Measurements from ENCODE around the gene SLC22A12. TPM values are rescaled to one million over a fixed set of nuclear protein-coding genes. Genes with fewer than 3 reads are reported as not detected.

The SLC22A12 gene
- total RNA-seq, 1 experiment from 2014 or later, result not detected

- Histone ChIP-seq H3K9me2 (replicated peaks; ENCODE audit: low read length) (no peaks in the 10 kb centered on the region), H3K36me3 (ENCODE audit: low read depth, low read length) (no peaks in the 10 kb centered on the region), H2AFZ (ENCODE audit: low read length) (no peak overlapping the region), H3K79me2 (ENCODE audit: low read length) (no peaks in the 10 kb centered on the region), H3F3A (ENCODE audit: low read length, unreplicated experiment) (no peaks in the 10 kb centered on the region), H3K27ac (ENCODE audit: low read length) (no peak overlapping the region), H3K4me3 (ENCODE audit: low read length) (no peak overlapping the region), H3K4me1 (ENCODE audit: insufficient read depth, low read length) (no peaks in the 10 kb centered on the region), H3K4me2 (ENCODE audit: low read length) (no peak overlapping the region), H3K9me3 (ENCODE audit: low read length) (no peaks in the 10 kb centered on the region), H3K9ac (ENCODE audit: low read length) (no peak overlapping the region), H3K27me3 (ENCODE audit: low read length) (no peaks in the 10 kb centered on the region), H4K20me1 (ENCODE audit: low read length) (no peaks in the 10 kb centered on the region)
- intact Hi-C loops (cut with micrococcal nuclease), result no loop called here
- no TSS peak for BruUV-seq (replicated peaks)
- ATAC-seq (no peak), DNase-seq (no peak)
- no peak for TF ChIP-seq EZH2 (IDR thresholded peaks at IDR 0.05; ENCODE audit: low read length, unreplicated experiment)
- TF ChIP-seq EZH2phosphoT487 (IDR thresholded peaks at IDR 0.05; ENCODE audit: borderline replicate concordance, low read length), result no peak
- TF ChIP-seq CTCF (conservative IDR thresholded peaks at IDR 0.05; ENCODE audit: low read depth, low read length), result no peak
- ChIA-PET CTCF (interaction anchor here (0.6 to 1.0 kb wide), 2 partner anchors 91 to 242 kb away, joined by 3 read pairs; no protein-coding TSS in a partner anchor), POLR2A (ENCODE audit: unreplicated experiment) (no interaction called here)
Measured at GRCh38 chr11:64598106-64598796, 7.2 kb downstream of the SLC22A12 start.

- Histone ChIP-seq H3K4me3 (ENCODE audit: low read length) (no peak overlapping the region), H3K27me3 (ENCODE audit: low read length) (peaks cover 2% of the 10 kb centered on the region; the same call in 1 of the 2 replicates), H4K20me1 (ENCODE audit: low read length) (no peaks in the 10 kb centered on the region), H3K4me2 (ENCODE audit: low read length) (no peak overlapping the region), H3K9me2 (replicated peaks; ENCODE audit: low read length) (no peaks in the 10 kb centered on the region), H3K9me3 (ENCODE audit: low read length) (no peaks in the 10 kb centered on the region), H3K4me1 (ENCODE audit: insufficient read depth, low read length) (no peaks in the 10 kb centered on the region), H3F3A (ENCODE audit: low read length, unreplicated experiment) (no peaks in the 10 kb centered on the region), H3K27ac (ENCODE audit: low read length) (no peak overlapping the region), H3K36me3 (ENCODE audit: low read depth, low read length) (no peaks in the 10 kb centered on the region), H3K9ac (ENCODE audit: low read length) (no peak overlapping the region), H3K79me2 (ENCODE audit: low read length) (no peaks in the 10 kb centered on the region), H2AFZ (ENCODE audit: low read length) (no peak overlapping the region)
- CTCF ChIA-PET, result interaction anchor here (0.6 kb wide), 1 partner anchor 92 kb away, joined by 3 read pairs; no protein-coding TSS in a partner anchor
- DNase-seq (no peak), ATAC-seq (no peak)
- POLR2A ChIA-PET (ENCODE audit: unreplicated experiment), result no interaction called here
- intact Hi-C loops (cut with micrococcal nuclease), result no loop called here
- BruUV-seq (replicated peaks), result no TSS peak
- TF ChIP-seq CTCF (conservative IDR thresholded peaks at IDR 0.05; ENCODE audit: low read depth, low read length), result no peak
Measured at GRCh38 chr11:64598797-64599697, 8.0 kb downstream of the SLC22A12 start.
